SK-N-DZ (cell line): ENCODE measurements around the gene C17orf107.
"Not testable (repeated sequence)": the region's sequence is repeated elsewhere in the genome, so short reads cannot be mapped to it uniquely, and the experiment has no call there.

Experiments used
- DNase-seq: peaks from one replicate; pipeline ENCODE4 v3.0.0-alpha.2; 2015; ENCODE audit warnings: low spot score

C17orf107 gene

DNA sequence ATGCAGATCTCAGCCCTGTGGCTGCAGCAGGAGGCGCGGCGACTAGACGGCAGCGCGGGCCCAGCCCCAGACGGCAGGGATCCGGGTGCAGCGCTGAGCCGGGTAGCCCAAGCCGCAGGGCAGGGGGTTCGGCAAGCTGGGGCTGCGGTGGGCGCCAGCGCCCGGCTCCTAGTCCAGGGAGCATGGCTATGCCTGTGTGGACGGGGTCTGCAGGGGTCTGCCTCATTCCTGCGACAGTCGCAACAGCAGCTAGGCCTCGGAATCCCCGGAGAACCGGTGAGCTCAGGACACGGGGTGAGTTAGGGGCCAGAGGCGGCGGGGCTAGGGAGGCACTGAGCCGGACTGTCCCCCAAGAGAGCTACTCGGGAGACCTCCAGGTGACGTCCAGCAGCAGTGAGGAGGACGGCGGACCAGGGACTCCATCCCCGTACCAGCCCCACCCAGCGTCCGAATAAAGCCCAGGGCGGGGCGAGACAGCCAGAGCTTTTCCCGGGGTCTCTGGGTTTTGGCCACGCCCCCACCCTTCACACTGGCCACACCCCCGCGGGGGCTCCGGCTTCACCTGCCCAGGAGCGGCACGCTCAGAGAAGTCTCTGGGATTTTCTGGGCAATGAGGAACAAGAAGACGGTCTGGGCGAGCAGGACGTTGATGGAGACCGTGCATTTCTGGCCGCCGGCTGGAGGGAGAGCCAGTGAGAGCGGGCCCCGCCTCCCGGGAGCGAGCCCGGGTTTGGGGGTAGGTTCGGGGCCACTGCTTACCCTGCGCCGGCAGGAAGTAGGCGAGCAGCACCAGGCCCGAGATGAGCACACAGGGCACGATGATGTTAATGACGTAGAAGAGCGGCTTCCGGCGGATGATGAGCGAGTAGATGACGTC, 1.1 kb downstream of the C17orf107 start:
- no peak for DNase-seq

DNA sequence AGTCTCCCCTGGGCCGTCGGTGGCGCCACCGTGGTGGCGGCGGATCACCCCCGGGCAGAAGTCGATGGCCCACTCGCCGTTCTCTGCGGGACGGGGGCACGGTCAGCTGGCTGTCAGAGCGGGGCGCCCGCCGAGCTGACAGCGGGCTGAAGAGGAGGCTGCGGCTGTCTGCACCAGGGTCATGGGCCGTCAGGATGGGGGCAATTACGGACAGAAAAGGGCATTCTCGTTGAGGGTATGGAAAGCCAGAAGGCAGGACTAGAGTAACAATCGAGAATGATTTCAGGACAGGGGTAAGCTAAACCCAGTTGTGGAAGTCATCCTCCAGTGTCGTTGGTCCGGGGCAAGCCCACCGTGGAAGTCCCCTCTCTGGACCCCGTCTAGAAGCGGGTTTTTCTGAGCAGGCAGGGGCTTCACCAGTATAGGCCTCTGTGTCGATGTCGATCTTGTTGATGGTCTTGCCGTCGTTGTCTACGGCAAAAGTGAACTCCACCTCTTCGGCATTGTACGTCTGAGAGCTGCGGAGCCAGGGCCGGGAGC, 1.8 kb downstream of the C17orf107 start:
- DNase-seq, result no peak

GRCh38 chr17:4901648-4902344, 2.5 kb downstream of the C17orf107 start:
- no peak for DNase-seq

DNA sequence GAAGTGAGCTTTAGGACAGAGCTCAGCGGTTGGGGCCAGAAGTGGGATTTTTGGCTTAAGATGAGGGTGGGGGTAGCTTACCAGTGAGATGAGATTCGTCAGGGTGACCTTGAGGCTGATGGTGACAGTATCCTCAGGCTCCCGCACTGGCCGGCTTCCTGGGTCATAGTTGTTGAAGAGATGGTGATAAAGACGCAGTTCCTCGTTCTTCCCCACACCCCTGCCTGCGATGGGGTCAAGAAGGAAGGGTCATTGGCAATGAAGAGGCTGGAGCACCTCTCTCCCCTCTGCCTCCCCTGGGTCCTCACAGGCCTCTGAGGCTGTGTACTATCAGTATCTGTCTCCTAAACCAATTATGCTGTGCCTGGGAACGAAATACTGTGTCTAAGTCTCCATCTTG, 3.2 kb downstream of the C17orf107 start:
- DNase-seq, result peak; percentile 60

DNA sequence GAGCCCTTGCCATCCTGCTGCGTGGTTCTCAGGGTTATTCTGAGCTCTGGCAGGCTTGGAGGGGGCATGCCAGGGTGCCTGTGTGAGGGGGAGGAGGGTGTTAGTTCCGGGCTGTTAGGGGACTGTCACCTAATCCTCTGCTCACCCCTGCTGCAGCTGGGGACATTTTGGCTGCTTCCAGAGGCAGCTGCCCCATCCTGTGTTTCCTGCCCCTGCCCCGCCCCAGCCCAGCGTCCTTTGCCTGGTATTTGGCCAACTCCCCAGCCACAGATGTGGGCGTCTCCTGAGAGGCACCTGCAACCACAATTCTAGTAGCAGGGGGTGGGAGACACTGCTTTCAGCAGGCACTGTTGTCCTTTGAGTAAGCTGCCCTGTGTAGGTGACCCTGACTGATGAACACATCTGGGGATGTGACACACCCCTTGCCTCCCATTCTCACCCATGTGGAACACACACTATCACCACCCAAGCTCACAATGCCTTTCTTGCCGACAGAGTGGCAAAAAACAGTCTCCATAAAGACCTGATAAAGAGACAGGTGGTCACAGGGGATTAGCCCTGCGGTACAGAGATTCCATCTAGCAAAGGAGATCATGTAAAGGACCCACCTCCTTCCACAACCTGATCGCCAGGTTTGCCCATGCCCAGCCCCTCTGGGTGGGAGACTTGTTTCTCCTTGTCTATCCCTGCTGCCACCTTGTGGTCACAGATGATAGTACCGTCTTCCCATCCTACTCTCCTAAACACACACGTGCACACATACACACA, 3.9 kb downstream of the C17orf107 start, which contains the start of gene CHRNE:
TSS of gene CHRNE (minus strand) at position 48 of the 768 bp plus-strand sequence. CDS start at position 13, 35 bp downstream.
- DNase-seq, result peak; percentile 89

DNA sequence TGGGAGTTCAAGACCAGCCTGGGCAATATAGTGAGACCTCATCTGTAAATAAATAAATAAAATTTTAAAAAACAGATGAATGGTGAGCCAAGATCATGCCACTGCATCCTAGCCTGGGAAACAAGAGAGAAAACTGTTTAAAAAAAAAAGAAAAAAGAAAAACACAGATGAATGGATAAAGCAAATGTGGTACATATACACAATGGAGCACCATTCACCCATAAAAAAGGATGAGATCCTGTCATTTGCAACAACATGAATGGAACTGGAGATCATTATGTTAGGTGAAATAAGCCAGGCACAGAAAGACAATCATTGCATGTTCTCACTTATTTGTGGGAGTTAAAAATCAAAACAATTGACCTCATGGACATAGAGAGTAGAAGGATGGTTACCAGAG, 7.3 kb downstream of the C17orf107 start:
- DNase-seq, result not testable (repeated sequence)

DNA sequence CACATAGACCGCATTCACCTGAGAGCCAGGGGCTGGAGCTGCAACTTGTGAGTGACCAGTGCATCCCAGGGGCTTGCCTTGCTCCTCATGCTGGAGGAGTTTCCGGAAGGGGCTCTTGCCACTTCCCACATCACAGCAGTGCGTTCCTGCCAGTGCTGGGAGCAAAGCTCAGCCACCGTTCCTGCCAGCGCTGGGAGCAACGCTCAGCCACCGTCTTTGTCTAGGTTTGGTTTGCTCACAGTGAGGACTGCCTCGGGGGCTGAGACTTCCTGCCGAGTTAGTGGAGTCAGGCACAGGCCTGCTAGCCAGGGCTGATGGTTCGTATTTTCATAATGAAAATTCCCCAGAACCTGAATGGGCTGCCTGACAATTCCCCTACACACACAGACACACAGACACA, 9.0 kb downstream of the C17orf107 start:
- DNase-seq, result peak; percentile 44

GRCh38 chr17:4908711-4909496, 9.6 kb downstream of the C17orf107 start:
- peak; percentile 92 for DNase-seq

DNA sequence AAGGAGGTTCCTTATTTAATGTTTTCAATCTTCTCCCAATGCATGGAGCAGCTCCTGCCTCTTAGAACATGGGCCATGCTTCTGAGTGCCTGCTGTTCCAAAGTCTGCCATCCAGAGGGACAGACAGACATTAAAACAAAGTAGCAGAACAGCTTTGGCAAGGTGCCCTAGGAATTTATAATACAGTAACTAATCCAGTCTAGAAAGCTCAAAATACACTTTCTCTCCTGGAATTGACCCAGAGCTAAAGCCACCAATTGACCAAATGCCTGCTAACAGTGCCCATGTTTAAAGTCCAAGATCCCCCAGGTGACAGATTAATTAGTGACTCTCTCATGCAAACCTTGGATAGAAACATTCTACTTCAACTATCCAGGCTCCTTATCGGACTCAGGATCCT, 14.7 kb downstream of the C17orf107 start:
- DNase-seq, result no peak

DNA sequence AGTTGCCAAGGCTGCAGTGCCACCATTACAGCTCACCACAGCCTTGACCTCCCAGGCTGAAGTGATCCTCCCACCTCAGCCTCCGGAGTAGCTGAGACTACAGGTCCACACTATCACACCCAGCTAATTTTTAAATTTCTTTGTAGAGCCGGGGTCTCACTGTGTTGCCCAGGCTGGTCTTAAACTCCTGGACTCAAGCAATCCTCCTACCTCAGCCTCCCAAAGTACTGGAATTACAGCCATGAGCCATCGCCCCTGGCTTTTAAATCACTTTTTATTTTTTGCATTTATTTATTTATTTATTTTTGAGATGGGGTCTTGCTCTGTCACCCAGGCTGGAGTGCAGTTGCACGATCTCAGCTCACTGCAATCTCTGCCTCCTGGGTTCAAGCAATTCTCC, 15.2 kb downstream of the C17orf107 start:
- not testable (repeated sequence) for DNase-seq

DNA sequence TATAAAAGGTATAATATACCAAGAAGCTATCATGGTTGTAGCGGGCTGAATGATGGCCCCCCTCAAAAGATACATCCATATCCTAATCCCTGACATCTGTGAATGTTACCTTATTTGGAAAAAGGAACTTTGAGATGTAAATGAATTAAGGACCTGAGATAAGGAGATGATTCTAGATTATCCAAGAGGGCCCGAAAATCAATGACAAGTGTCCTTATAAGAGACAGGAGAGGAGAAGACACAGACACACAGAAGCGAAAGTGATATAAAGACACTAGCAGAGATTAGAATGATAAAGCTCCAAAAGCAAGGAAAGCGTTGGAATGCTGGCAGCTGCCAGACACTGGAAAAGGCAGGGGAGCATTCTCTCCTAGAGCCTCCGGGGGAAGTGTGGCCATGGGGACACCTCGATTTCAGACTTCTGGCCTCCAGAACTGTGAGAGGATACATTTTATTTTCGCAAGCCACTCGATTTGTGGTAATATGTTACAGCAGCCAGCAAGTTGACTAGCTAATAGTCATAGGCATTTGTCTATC, 20.2 kb downstream of the C17orf107 start:
- DNase-seq, result peak; percentile 98

- DNase-seq, result no peak
Measured at GRCh38 chr17:4920351-4921048, 21.2 kb downstream of the C17orf107 start.

- DNase-seq, result no peak
Measured at GRCh38 chr17:4921320-4921719, 22.0 kb downstream of the C17orf107 start.

- DNase-seq, result not testable (repeated sequence)
Measured at GRCh38 chr17:4926577-4927335, 27.4 kb downstream of the C17orf107 start.

DNA sequence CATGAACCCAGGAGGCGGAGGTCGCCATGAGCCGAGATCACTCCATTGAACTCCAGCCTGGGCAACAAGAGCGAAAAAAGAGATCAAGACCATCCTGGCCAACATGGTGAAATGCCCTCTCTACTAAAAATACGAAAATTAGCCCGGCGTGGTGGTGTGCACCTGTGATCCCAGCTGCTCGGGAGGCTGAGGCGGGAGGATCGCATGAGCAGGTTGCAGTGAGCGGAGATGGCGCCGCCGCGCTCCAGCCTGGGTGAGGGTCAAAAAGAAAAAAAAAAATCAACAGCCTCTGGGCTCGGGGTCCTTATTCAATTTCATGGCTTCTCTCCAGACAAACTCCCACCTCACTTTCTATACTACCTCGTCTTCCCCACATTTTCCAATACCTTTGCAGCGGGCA, 29.5 kb downstream of the C17orf107 start:
- no peak for DNase-seq

- no peak for DNase-seq
Measured at GRCh38 chr17:4931963-4932362, 32.6 kb downstream of the C17orf107 start, which contains the start of gene GP1BA. GP1BA (plus strand) TSS chr17:4932277; CDS start chr17:4932605, 328 bp downstream.

DNA sequence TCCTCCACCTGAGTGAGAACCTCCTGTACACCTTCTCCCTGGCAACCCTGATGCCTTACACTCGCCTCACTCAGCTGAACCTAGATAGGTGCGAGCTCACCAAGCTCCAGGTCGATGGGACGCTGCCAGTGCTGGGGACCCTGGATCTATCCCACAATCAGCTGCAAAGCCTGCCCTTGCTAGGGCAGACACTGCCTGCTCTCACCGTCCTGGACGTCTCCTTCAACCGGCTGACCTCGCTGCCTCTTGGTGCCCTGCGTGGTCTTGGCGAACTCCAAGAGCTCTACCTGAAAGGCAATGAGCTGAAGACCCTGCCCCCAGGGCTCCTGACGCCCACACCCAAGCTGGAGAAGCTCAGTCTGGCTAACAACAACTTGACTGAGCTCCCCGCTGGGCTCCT, 33.4 kb downstream of the C17orf107 start:
- DNase-seq, result no peak

DNA sequence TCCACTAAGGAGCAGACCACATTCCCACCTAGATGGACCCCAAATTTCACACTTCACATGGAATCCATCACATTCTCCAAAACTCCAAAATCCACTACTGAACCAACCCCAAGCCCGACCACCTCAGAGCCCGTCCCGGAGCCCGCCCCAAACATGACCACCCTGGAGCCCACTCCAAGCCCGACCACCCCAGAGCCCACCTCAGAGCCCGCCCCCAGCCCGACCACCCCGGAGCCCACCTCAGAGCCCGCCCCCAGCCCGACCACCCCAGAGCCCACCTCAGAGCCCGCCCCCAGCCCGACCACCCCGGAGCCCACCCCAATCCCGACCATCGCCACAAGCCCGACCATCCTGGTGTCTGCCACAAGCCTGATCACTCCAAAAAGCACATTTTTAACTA, 34.3 kb downstream of the C17orf107 start:
- DNase-seq, result no peak
